Smooth muscle cell (in vitro differentiated cells): ENCODE measurements around the gene SCFD2. TPM values are rescaled to one million over a fixed set of nuclear protein-coding genes. Genes with fewer than 3 reads are reported as not detected.

Source experiments
- DNase-seq: peaks from one replicate; lab custom pipeline; 2025; ENCODE audit not compliant: unreplicated experiment; lab: John Stamatoyannopoulos, UW
- H2AFZ ChIP-seq: fragments of 200-600 bp; sonication (generic); 2 replicates; pipeline ENCODE4 v1.6.0; 2016; ENCODE audit warnings: antibody characterized with exemption, low read depth, mild to moderate bottlenecking
- H3F3A ChIP-seq: fragments of 200-600 bp; sonication (generic); 2 replicates; pipeline ENCODE4 v1.6.0; 2017; ENCODE audit warnings: antibody characterized with exemption, low read depth
- H3K27ac ChIP-seq: fragments of 200-600 bp; sonication (generic); 2 replicates; pipeline ENCODE4 v1.5.1; 2016; ENCODE audit warnings: low read depth, mild to moderate bottlenecking
- H3K27me3 ChIP-seq: fragments of 200-600 bp; sonication (generic); 2 replicates; pipeline ENCODE4 v1.6.1; 2016; ENCODE audit warnings: low read depth, mild to moderate bottlenecking
- H3K36me3 ChIP-seq: fragments of 200-600 bp; sonication (generic); 2 replicates; pipeline ENCODE4 v1.5.1; 2016; ENCODE audit warnings: low read depth
- H3K4me1 ChIP-seq: fragments of 200-600 bp; sonication (generic); 2 replicates; pipeline ENCODE4 v1.5.1; 2016; ENCODE audit warnings: low read depth
- H3K4me2 ChIP-seq: fragments of 200-600 bp; sonication (generic); 2 replicates; pipeline ENCODE4 v1.6.0; 2016; ENCODE audit warnings: mild to moderate bottlenecking
- H3K4me3 ChIP-seq: fragments of 200-600 bp; sonication (generic); 2 replicates; pipeline ENCODE4 v1.5.1; 2016; ENCODE audit warnings: mild to moderate bottlenecking
- H3K79me2 ChIP-seq: fragments of 200-600 bp; sonication (generic); 2 replicates; pipeline ENCODE4 v1.6.0; 2016; ENCODE audit warnings: low read depth, mild to moderate bottlenecking
- H3K9ac ChIP-seq: fragments of 200-600 bp; sonication (generic); 2 replicates; pipeline ENCODE4 v1.6.0; 2016; ENCODE audit warnings: low read depth
- H3K9me3 ChIP-seq: fragments of 200-600 bp; sonication (generic); replicated peaks from 2 replicates; pipeline ENCODE4 v1.5.1; 2016; ENCODE audit warnings: low read depth
- H4K20me1 ChIP-seq: fragments of 200-600 bp; sonication (generic); 2 replicates; pipeline ENCODE4 v1.6.0; 2016; ENCODE audit warnings: low read depth
- CTCF ChIP-seq: fragments of 200-600 bp; sonication (generic); IDR thresholded peaks from 2 replicates; pipeline ENCODE4 v1.5.1; 2017; ENCODE audit warnings: borderline replicate concordance, mild to moderate bottlenecking, antibody characterized with exemption; ENCODE audit not compliant: insufficient read depth, poor library complexity, severe bottlenecking
- WGBS: methylation state at CpG from one replicate; pipeline ENCODE4 v1.1.7; 2016; ENCODE audit warnings: low lambda C conversion rate; 5-methylcytosine and 5-hydroxymethylcytosine counted together
- polyA plus RNA-seq: library from polyadenylated mRNA; unstranded; fragments of >200 nt; fragmentation: Nextera tagmentation; extraction: Ambion mirVana; gene quantifications from 2 replicates; pipeline ENCODE4 v1.2.1, GENCODE V29; 2016
- total RNA-seq: library from RNA; depleted of rRNA; stranded (reverse); fragments of >200 nt; gene quantifications from 2 replicates; pipeline ENCODE4 v1.2.3, GENCODE V29; 2014

The SCFD2 gene
- total and polyA plus RNA-seq, 2 experiments from 2014 or later = 7.8 to 11.4 TPM

GRCh38 chr4:52866734-52867133, 499.1 kb downstream of the SCFD2 start:
- peaks cover 20% of the 10 kb centered on the region for H3K4me1 ChIP-seq
- no peak overlapping the region for H3K4me2 ChIP-seq
- H3K27ac ChIP-seq = peak overlapping the region; percentile 21
- H3K4me3 ChIP-seq = no peak overlapping the region
- DNase-seq = no peak
- H4K20me1 ChIP-seq = peaks cover 26% of the 10 kb centered on the region
- WGBS = 75% methylated on average over 4 of the region's 4 CpGs
- peaks cover 14% of the 10 kb centered on the region for H3F3A ChIP-seq
- H3K36me3 ChIP-seq = no peaks in the 10 kb centered on the region
- no peak for TF ChIP-seq CTCF
- peaks cover 24% of the 10 kb centered on the region for H3K79me2 ChIP-seq
- H3K9ac ChIP-seq = no peak overlapping the region
- H3K9me3 ChIP-seq = no peaks in the 10 kb centered on the region
- H3K27me3 ChIP-seq = no peaks in the 10 kb centered on the region
- H2AFZ ChIP-seq = no peak overlapping the region

- Histone ChIP-seq H3F3A (peaks cover 14% of the 10 kb centered on the region), H2AFZ (no peak overlapping the region), H3K9me3 (no peaks in the 10 kb centered on the region), H3K4me3 (no peak overlapping the region), H3K27me3 (no peaks in the 10 kb centered on the region), H3K79me2 (peaks cover 24% of the 10 kb centered on the region), H3K9ac (peak overlapping the region; percentile 9), H3K27ac (peak overlapping the region; percentile 66), H4K20me1 (peaks cover 26% of the 10 kb centered on the region), H3K4me2 (peak overlapping the region; percentile 97), H3K36me3 (no peaks in the 10 kb centered on the region), H3K4me1 (peaks cover 25% of the 10 kb centered on the region)
- 93% methylated on average over 9 of the region's 9 CpGs for WGBS
- no peak for DNase-seq
- no peak for TF ChIP-seq CTCF
Measured at GRCh38 chr4:52865300-52865699, 500.6 kb downstream of the SCFD2 start.

GRCh38 chr4:52864793-52865192, 501.1 kb downstream of the SCFD2 start:
- Histone ChIP-seq H4K20me1 (peaks cover 26% of the 10 kb centered on the region), H3K4me2 (peak overlapping the region; percentile 97), H3K4me1 (peaks cover 25% of the 10 kb centered on the region), H3K79me2 (peaks cover 24% of the 10 kb centered on the region), H3K27me3 (no peaks in the 10 kb centered on the region), H3F3A (peaks cover 14% of the 10 kb centered on the region), H3K27ac (peak overlapping the region; percentile 66), H3K36me3 (no peaks in the 10 kb centered on the region), H3K9me3 (no peaks in the 10 kb centered on the region), H2AFZ (no peak overlapping the region), H3K4me3 (peak overlapping the region; percentile 86), H3K9ac (peak overlapping the region; percentile 80)
- no peak for DNase-seq
- WGBS = 46% methylated on average over 5 of the region's 5 CpGs
- no peak for TF ChIP-seq CTCF

- H4K20me1 ChIP-seq = peaks cover 26% of the 10 kb centered on the region
- H3K9me3 ChIP-seq = peaks cover under 1% of the 10 kb centered on the region
- TF ChIP-seq CTCF = no peak
- peak overlapping the region; percentile 80 for H3K9ac ChIP-seq
- peak overlapping the region; percentile 66 for H3K27ac ChIP-seq
- no peaks in the 10 kb centered on the region for H3K36me3 ChIP-seq
- DNase-seq = no peak
- H3K27me3 ChIP-seq = no peaks in the 10 kb centered on the region
- peaks cover 14% of the 10 kb centered on the region for H3F3A ChIP-seq
- peaks cover 24% of the 10 kb centered on the region for H3K79me2 ChIP-seq
- H3K4me2 ChIP-seq = peak overlapping the region; percentile 97
- H3K4me1 ChIP-seq = peaks cover 17% of the 10 kb centered on the region
- no peak overlapping the region for H2AFZ ChIP-seq
- peak overlapping the region; percentile 86 for H3K4me3 ChIP-seq
- WGBS = 1% methylated on average over 4 of the region's 6 CpGs
Measured at GRCh38 chr4:52863324-52863723, 502.5 kb downstream of the SCFD2 start.
